ENCODE results near the gene MCCC2. TPM values are rescaled to one million over a fixed set of nuclear protein-coding genes. Genes with fewer than 3 reads are reported as not detected.

The MCCC2 gene
- 59.1 and 62.6 TPM in 2 replicates for total RNA-seq (2014; rRNA removed; shearing (Covaris generic))

DNA sequence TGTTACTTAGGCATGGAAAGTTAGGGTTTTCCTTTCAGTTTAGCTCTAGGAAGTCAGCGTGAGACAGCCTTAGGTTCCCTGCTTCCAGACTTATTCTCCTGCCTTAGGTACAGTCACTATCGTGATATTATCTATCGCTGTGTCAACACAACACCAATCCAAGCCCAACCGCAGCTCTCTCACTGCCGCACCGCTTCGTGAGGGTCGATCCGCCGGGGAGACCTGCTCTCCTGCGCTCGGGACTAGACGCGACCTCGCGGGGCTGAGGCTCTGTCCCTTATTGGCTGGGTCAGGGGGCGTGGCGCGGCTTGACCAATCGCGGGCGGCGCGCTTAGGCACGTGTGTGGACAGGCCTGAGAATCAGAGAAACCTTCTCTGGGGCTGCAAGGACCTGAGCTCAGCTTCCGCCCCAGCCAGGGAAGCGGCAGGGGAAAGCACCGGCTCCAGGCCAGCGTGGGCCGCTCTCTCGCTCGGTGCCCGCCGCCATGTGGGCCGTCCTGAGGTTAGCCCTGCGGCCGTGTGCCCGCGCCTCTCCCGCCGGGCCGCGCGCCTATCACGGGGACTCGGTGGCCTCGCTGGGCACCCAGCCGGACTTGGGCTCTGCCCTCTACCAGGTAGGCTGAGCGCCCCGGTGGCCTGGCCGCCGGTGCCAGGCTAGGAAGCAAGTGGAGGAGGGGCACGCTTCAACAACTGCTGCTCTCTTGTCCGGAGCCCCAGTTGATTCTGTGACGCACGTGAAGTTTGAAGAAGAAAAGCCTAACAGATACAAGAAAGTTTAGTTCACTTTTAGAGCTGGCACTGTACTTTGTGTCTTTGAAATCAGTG lies at the start of gene MCCC2:
TSS of gene MCCC2 (plus strand) at position 400 of the 825 bp plus-strand sequence. CDS start at position 486, 86 bp downstream.

Small RNA genes within 50 kb of the gene (small RNA-seq; reads per million reads assigned to genes)
- gene HMGN1P12 = not detected

Other genes starting within 250 kb of the MCCC2 start
- gene BDP1, start 131.7 kb upstream of the MCCC2 start, total RNA-seq (2014; rRNA removed; shearing (Covaris generic)) = 22.5 and 23.7 TPM in 2 replicates
- gene CARTPT, start 131.9 kb downstream of the MCCC2 start, total RNA-seq (2014; rRNA removed; shearing (Covaris generic)) = not detected in 2 replicates

Measured in A375 (cell line).